ENCODE data around the gene TUBGCP5. TPM values are rescaled to one million over a fixed set of nuclear protein-coding genes. Genes with fewer than 3 reads are reported as not detected.

TUBGCP5 gene
- total and polyA plus RNA-seq, 10 of the 15 experiments (the other 5 are each of a cell fraction or from before 2014, with no cell fraction given) = 6.4 to 29.2 (median 20.2) TPM

DNA sequence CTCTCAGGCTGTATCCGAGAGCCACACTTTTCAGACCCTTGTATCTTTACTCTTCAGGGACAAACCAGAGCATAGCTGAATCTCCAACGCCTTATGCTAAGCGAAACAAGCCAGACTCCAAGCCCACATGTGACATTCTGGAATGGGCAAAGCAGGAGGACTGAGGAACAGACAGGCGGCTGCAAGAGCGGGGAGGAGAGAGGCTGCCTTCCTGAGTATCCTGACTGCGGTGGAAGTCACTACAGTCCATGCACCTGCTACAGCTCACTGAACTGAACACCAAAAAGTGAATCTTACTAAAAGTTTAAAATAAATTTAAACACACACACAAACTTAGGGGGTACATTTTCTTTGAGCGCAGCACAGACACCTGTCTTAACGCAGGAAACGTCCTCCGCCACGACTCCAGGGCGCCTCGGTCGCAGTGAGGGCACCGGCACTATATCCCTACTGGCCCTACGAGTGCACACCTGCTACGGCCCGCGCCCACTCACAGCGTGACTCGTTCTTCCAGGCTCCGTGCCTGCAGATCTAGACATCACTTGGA is 60.6 kb downstream of the TUBGCP5 start:
- H3K36me3 ChIP-seq (ENCODE audit: control insufficient read depth in 2 of 2, insufficient read depth in 2 of 2, low read length in 1 of 2) = no peaks in the 10 kb centered on the region
- peak overlapping the region; percentile 98 for H3K4me3 ChIP-seq
- POLR2A ChIA-PET = no interaction called here
- RAD21 ChIA-PET (ENCODE audit: unreplicated experiment) = no interaction called here
- no TSS peak for BruUV-seq (replicated peaks)
- no peaks in the 10 kb centered on the region for H3K9me3 ChIP-seq (replicated peaks; ENCODE audit: control insufficient read depth, insufficient read depth, low read length)
- DNase-seq (ENCODE audit: low read depth, low spot score) = no peak
- intact Hi-C loops (cut with micrococcal nuclease; ENCODE audit: unreplicated experiment) (loop anchor here (5.0 to 10.0 kb wide), 2 partner anchors 41 to 124 kb away; no protein-coding TSS in a partner anchor), in situ Hi-C loops (cut with MboI) (no loop called here)
- H4K20me1 ChIP-seq (ENCODE audit: control insufficient read depth, insufficient read depth) = peaks cover 3% of the 10 kb centered on the region
- H3K27me3 ChIP-seq (replicated peaks in 1 of 2; ENCODE audit: control insufficient read depth in 2 of 2, insufficient read depth in 2 of 2, low read length in 1 of 2) = no peaks in the 10 kb centered on the region
- peak overlapping the region; percentile 90 for H3K4me2 ChIP-seq (ENCODE audit: control insufficient read depth, insufficient read depth)
- SMC1A ChIA-PET (ENCODE audit: uncharacterized antibody, unreplicated experiment) = no interaction called here
- FAIRE-seq = no peak
- peak overlapping the region; percentile 68 for H2AFZ ChIP-seq (ENCODE audit: control insufficient read depth, low read depth, low read length)
- CTCF ChIA-PET = no interaction called here
- WGBS (ENCODE audit: insufficient coverage, insufficient replicate concordance, low lambda C conversion rate, missing lambda C conversion rate) = 18% methylated on average over 22 of the region's 22 CpGs
- H3K9ac ChIP-seq (ENCODE audit: control insufficient read depth, insufficient read depth, low read length) = peak overlapping the region; percentile 68
- no peak overlapping the region for H3K27ac ChIP-seq (ENCODE audit: control insufficient read depth, insufficient read depth)
- peak; percentile 64 for ATAC-seq
- TF ChIP-seq MTA3 (IDR thresholded peaks at IDR 0.05; ENCODE audit: borderline replicate concordance, low read length) (no peak), ASH2L (IDR thresholded peaks at IDR 0.05; ENCODE audit: borderline replicate concordance, low read depth) (no peak), ATF2 (IDR thresholded peaks at IDR 0.05; ENCODE audit: low read length) (no peak), CHD2 (IDR thresholded peaks at IDR 0.05; ENCODE audit: borderline replicate concordance, low read depth, low read length) (no peak), PML (IDR thresholded peaks at IDR 0.05; ENCODE audit: low read length) (no peak), ZNF274 (IDR thresholded peaks at IDR 0.05; ENCODE audit: insufficient read depth, insufficient read length) (no peak), CHD1 (IDR thresholded peaks at IDR 0.05; ENCODE audit: low read depth, low read length) (no peak), KLF5 (IDR thresholded peaks at IDR 0.05; ENCODE audit: partially characterized antibody) (no peak)
- TF ChIP-seq, protein P1, sequence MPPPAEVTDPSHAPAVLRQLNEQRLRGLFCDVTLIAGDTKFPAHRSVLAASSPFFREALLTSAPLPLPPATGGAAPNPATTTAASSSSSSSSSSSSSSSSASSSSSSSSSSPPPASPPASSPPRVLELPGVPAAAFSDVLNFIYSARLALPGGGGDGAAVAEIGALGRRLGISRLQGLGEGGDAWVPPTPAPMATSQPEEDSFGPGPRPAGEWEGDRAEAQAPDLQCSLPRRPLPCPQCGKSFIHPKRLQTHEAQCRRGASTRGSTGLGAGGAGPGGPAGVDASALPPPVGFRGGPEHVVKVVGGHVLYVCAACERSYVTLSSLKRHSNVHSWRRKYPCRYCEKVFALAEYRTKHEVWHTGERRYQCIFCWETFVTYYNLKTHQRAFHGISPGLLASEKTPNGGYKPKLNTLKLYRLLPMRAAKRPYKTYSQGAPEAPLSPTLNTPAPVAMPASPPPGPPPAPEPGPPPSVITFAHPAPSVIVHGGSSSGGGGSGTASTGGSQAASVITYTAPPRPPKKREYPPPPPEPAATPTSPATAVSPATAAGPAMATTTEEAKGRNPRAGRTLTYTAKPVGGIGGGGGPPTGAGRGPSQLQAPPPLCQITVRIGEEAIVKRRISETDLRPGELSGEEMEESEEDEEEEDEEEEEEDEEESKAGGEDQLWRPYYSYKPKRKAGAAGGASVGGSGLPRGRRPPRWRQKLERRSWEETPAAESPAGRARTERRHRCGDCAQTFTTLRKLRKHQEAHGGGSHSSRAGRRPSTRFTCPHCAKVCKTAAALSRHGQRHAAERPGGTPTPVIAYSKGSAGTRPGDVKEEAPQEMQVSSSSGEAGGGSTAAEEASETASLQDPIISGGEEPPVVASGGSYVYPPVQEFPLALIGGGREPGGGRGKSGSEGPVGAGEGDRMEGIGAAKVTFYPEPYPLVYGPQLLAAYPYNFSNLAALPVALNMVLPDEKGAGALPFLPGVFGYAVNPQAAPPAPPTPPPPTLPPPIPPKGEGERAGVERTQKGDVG (CRISPR knock-in tag; IDR thresholded peaks at IDR 0.05) = no peak
- TF ChIP-seq, protein P2, sequence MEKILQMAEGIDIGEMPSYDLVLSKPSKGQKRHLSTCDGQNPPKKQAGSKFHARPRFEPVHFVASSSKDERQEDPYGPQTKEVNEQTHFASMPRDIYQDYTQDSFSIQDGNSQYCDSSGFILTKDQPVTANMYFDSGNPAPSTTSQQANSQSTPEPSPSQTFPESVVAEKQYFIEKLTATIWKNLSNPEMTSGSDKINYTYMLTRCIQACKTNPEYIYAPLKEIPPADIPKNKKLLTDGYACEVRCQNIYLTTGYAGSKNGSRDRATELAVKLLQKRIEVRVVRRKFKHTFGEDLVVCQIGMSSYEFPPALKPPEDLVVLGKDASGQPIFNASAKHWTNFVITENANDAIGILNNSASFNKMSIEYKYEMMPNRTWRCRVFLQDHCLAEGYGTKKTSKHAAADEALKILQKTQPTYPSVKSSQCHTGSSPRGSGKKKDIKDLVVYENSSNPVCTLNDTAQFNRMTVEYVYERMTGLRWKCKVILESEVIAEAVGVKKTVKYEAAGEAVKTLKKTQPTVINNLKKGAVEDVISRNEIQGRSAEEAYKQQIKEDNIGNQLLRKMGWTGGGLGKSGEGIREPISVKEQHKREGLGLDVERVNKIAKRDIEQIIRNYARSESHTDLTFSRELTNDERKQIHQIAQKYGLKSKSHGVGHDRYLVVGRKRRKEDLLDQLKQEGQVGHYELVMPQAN (conservative IDR thresholded peaks at IDR 0.05) = no peak
- peaks cover 13% of the 10 kb centered on the region for H3K4me1 ChIP-seq (ENCODE audit: control insufficient read depth, insufficient read depth, low read length)
- peaks cover 25% of the 10 kb centered on the region for H3K79me2 ChIP-seq (ENCODE audit: control insufficient read depth, insufficient read depth, low read length)
